WERI-Rb-1 (cell line): ENCODE data around the gene ANKFN1.

ENCODE experiments used
- DNase-seq: peaks from one replicate; pipeline ENCODE4 v3.0.0-alpha.2; 2020
- H3K27ac ChIP-seq: fragments of 250-450 bp; sonication (Bioruptor Pico); 2 replicates; pipeline ENCODE4 v1.5.1; 2020; ENCODE audit warnings: mild to moderate bottlenecking, moderate library complexity
- H3K27me3 ChIP-seq: fragments of 250-450 bp; sonication (Bioruptor Pico); 2 replicates; pipeline ENCODE4 v1.5.1; 2021; ENCODE audit warnings: mild to moderate bottlenecking, low read depth, moderate library complexity; ENCODE audit not compliant: insufficient read depth, severe bottlenecking
- H3K36me3 ChIP-seq: fragments of 250-450 bp; sonication (Bioruptor Pico); 2 replicates; pipeline ENCODE4 v1.5.1; 2020; ENCODE audit warnings: mild to moderate bottlenecking, moderate library complexity
- H3K4me3 ChIP-seq: 2 replicates; pipeline ENCODE4 v1.5.1; 2011; ENCODE audit warnings: low read depth, mild to moderate bottlenecking, control low read depth, low read length
- H3K9me3 ChIP-seq: fragments of 250-450 bp; sonication (Bioruptor Pico); 2 replicates; pipeline ENCODE4 v1.5.1; 2021; ENCODE audit warnings: mild to moderate bottlenecking, moderate library complexity; ENCODE audit not compliant: severe bottlenecking
- CTCF ChIP-seq: IDR thresholded peaks from 2 replicates; pipeline ENCODE4 v1.5.1; 2011; ENCODE audit warnings: low read depth, mild to moderate bottlenecking, control low read depth, inconsistent platforms, low read length

The ANKFN1 gene

GRCh38 chr17:56314026-56314425, 160.8 kb downstream of the ANKFN1 start:
- TF ChIP-seq CTCF: no peak
- DNase-seq: no peak
- Histone ChIP-seq H3K27me3 (peaks cover 4% of the 10 kb centered on the region), H3K36me3 (no peaks in the 10 kb centered on the region), H3K9me3 (no peaks in the 10 kb centered on the region), H3K27ac (no peak overlapping the region), H3K4me3 (no peak overlapping the region)

- peaks cover 4% of the 10 kb centered on the region for H3K27me3 ChIP-seq
- H3K4me3 ChIP-seq: no peak overlapping the region
- no peaks in the 10 kb centered on the region for H3K36me3 ChIP-seq
- H3K27ac ChIP-seq: no peak overlapping the region
- DNase-seq: no peak
- no peak for TF ChIP-seq CTCF
- no peaks in the 10 kb centered on the region for H3K9me3 ChIP-seq
These were observed 161.8 kb downstream of the ANKFN1 start for GRCh38 chr17:56314984-56315602.

GRCh38 chr17:56316604-56317003, 163.3 kb downstream of the ANKFN1 start:
- H3K36me3 ChIP-seq: no peaks in the 10 kb centered on the region
- no peak for TF ChIP-seq CTCF
- no peak for DNase-seq
- no peak overlapping the region for H3K27ac ChIP-seq
- no peaks in the 10 kb centered on the region for H3K9me3 ChIP-seq
- no peak overlapping the region for H3K4me3 ChIP-seq
- no peaks in the 10 kb centered on the region for H3K27me3 ChIP-seq

GRCh38 chr17:56317351-56318208, 164.3 kb downstream of the ANKFN1 start:
- Histone ChIP-seq H3K9me3 (no peaks in the 10 kb centered on the region), H3K27ac (no peak overlapping the region)
- no peak for TF ChIP-seq CTCF

GRCh38 chr17:56319531-56319930, 166.3 kb downstream of the ANKFN1 start:
- Histone ChIP-seq H3K36me3 (no peaks in the 10 kb centered on the region), H3K27me3 (no peaks in the 10 kb centered on the region), H3K4me3 (no peak overlapping the region), H3K9me3 (no peaks in the 10 kb centered on the region), H3K27ac (no peak overlapping the region)
- peak; percentile 67 for TF ChIP-seq CTCF
- DNase-seq: no peak

More at GRCh38 chr17:56317351-56318208, 164.3 kb downstream of the ANKFN1 start:
- Histone ChIP-seq H3K36me3 (no peaks in the 10 kb centered on the region), H3K4me3 (no peak overlapping the region), H3K27me3 (no peaks in the 10 kb centered on the region)
- no peak for DNase-seq
